Neutrophil (primary cell): ENCODE results near the gene LOXL4.

Experiments
- H3K27ac ChIP-seq: fragments of 200-600 bp; sonication (generic); 2 replicates; pipeline ENCODE4 v1.5.1; 2016; ENCODE audit warnings: mild to moderate bottlenecking, moderate library complexity
- H3K27me3 ChIP-seq: fragments of 200-600 bp; sonication (generic); 2 replicates; pipeline ENCODE4 v1.6.0; 2016; ENCODE audit warnings: mild to moderate bottlenecking
- H3K36me3 ChIP-seq: fragments of 200-600 bp; sonication (generic); 2 replicates; pipeline ENCODE4 v1.5.1; 2017
- H3K4me1 ChIP-seq, 2 experiments: fragments of 200-600 bp in 1 of 2; sonication (generic) in 1 of 2; 1 replicate in 1 of 2; 2 replicates in 1 of 2; pipeline versions ENCODE4 v1.5.1 to v1.6.1; 2013 to 2016; ENCODE audit warnings: low read depth in 1 of 2, low read length in 1 of 2, mild to moderate bottlenecking in 1 of 2, moderate library complexity in 1 of 2; ENCODE audit not compliant: control insufficient read depth in 1 of 2, insufficient read depth in 1 of 2
- H3K4me3 ChIP-seq, 2 experiments: fragments of 200-600 bp in 1 of 2; sonication (generic) in 1 of 2; 1 replicate in 1 of 2; 2 replicates in 1 of 2; pipeline ENCODE4 v1.5.1; 2013 to 2016; ENCODE audit warnings: low read depth in 1 of 2, low read length in 1 of 2, mild to moderate bottlenecking in 1 of 2, moderate library complexity in 1 of 2
- H3K9me3 ChIP-seq: fragments of 200-600 bp; sonication (generic); 2 replicates; pipeline ENCODE4 v1.5.1; 2016
- CTCF ChIP-seq: fragments of 200-600 bp; sonication (generic); IDR thresholded peaks from 2 replicates; pipeline ENCODE4 v1.5.1; 2016; ENCODE audit warnings: antibody characterized with exemption

The LOXL4 gene

GRCh38 chr10:98312822-98313221 lies 44.8 kb upstream of the LOXL4 start:
- H3K36me3 ChIP-seq = no peaks in the 10 kb centered on the region
- peaks cover 38% of the 10 kb centered on the region for H3K27me3 ChIP-seq
- no peak overlapping the region for H3K4me3 ChIP-seq
- H3K27ac ChIP-seq = no peak overlapping the region
- no peak for TF ChIP-seq CTCF
- H3K4me1 ChIP-seq = peaks cover 6 to 7% of the 10 kb centered on the region in 2 experiments
- H3K9me3 ChIP-seq = no peaks in the 10 kb centered on the region

GRCh38 chr10:98312349-98312748 lies 44.4 kb upstream of the LOXL4 start:
- Histone ChIP-seq H3K4me3 (no peak overlapping the region), H3K36me3 (no peaks in the 10 kb centered on the region), H3K27me3 (peaks cover 43% of the 10 kb centered on the region), H3K9me3 (no peaks in the 10 kb centered on the region), H3K4me1 (peaks cover 6 to 7% of the 10 kb centered on the region in 2 experiments), H3K27ac (no peak overlapping the region)
- TF ChIP-seq CTCF = no peak

- Histone ChIP-seq H3K27me3 (peaks cover 52% of the 10 kb centered on the region), H3K27ac (no peak overlapping the region), H3K4me1 (no peaks in the 10 kb centered on the region), H3K36me3 (no peaks in the 10 kb centered on the region), H3K9me3 (no peaks in the 10 kb centered on the region), H3K4me3 (no peak overlapping the region)
- no peak for TF ChIP-seq CTCF
These were observed 42.7 kb upstream of the LOXL4 start for GRCh38 chr10:98310701-98311100.

- TF ChIP-seq CTCF = no peak
- Histone ChIP-seq H3K36me3 (no peaks in the 10 kb centered on the region), H3K4me3 (no peak overlapping the region), H3K27me3 (peaks cover 56% of the 10 kb centered on the region), H3K9me3 (no peaks in the 10 kb centered on the region), H3K27ac (no peak overlapping the region), H3K4me1 (no peaks in the 10 kb centered on the region)
These were observed 41.7 kb upstream of the LOXL4 start for GRCh38 chr10:98309366-98310355.

- Histone ChIP-seq H3K27ac (no peak overlapping the region), H3K36me3 (no peaks in the 10 kb centered on the region), H3K4me3 (no peak overlapping the region), H3K4me1 (no peaks in the 10 kb centered on the region), H3K27me3 (peaks cover 59% of the 10 kb centered on the region), H3K9me3 (no peaks in the 10 kb centered on the region)
- no peak for TF ChIP-seq CTCF
These were observed 40.8 kb upstream of the LOXL4 start for GRCh38 chr10:98308669-98309365.
